OCI-M1 (cell line): Measurements from ENCODE around the gene SYNE3.

ENCODE experiments used
- DNase-seq: peaks from one replicate; lab custom pipeline; 2025; lab: John Stamatoyannopoulos, UW

Gene SYNE3

GRCh38 chr14:95474486-95474885 is 42.0 kb downstream of the SYNE3 start:
- no peak for DNase-seq

DNA sequence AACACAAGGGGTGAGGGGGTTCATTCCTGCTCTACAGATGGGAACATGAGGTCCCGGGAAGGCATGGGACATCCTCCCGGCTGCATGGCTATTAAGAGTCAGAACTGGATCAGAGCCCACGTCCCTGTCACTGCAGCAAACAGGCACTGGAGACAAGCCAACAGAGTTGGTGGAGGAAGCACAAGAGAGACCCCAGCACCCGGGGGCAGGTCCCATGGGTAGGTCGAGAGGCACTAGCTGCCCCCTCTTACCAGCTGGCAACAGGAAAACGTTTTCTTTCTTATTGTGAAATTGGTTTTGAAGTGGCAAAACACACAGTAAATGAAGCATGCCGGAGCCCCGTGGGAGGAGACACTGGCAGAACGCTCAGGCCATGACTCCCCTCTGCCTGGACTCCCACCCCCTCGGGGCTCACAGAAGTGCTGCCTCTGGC is 43.6 kb downstream of the SYNE3 start:
- no peak for DNase-seq

DNA sequence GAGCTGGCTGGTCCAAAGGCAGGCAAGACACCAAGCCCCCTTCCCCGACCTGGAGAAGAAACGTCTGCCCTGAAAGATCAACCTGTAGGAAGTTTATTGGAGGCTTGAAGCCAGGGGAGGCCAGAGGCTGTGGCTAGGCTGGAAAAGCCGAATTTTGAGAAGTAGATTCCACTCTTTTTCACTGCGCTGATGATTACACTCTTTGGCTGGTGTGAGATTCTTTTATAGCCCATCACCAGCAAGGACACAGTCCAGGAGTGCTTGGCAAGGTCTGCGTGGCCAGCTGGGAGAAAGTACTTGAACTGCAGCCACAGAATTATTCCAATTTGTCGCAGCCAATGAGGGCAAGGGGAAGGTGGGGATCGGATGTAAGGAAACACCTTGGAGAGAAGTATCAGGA is 45.0 kb downstream of the SYNE3 start:
- no peak for DNase-seq

- no peak for DNase-seq
Observed at GRCh38 chr14:95471016-95471415, 45.4 kb downstream of the SYNE3 start.

GRCh38 chr14:95469134-95469481 is 47.3 kb downstream of the SYNE3 start:
- no peak for DNase-seq

- DNase-seq, result no peak
Observed at GRCh38 chr14:95468448-95469133, 47.9 kb downstream of the SYNE3 start.

DNA sequence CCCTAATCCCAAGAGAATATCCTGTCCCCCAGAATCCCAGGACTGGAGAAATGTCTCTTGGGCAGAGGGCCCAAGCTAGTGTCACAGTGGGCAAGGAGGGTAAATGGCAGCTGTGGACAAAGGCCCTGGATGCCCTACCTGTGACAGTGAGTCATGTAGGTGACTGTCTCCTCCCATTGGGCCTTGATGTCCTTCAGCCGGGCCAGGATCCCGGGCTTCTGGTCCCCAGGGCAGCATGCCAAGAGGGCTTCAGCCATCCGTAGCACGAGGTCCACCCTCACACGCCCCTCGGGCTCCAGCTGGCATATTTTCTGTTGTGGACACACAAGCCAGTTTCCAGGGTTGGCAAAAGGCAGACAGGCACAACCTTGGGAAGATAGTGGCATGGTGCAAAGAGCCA is 48.8 kb downstream of the SYNE3 start:
- no peak for DNase-seq

GRCh38 chr14:95467232-95467631 is 49.2 kb downstream of the SYNE3 start:
- no peak for DNase-seq
